Activated CD4-positive, alpha-beta T cell treated with anti-CD3 and anti-CD28 coated beads, Interleukin-10, Interleukin-2, amounts not matched to agents 100 ng/mL and 50 ng/mL, durations not matched to agents 16 hours and 8 hours (primary cell): ENCODE measurements around the gene OPCML.

Experiments used
- DNase-seq: peaks from one replicate; pipeline ENCODE4 v3.0.0-alpha.2; 2020

Gene OPCML

DNA sequence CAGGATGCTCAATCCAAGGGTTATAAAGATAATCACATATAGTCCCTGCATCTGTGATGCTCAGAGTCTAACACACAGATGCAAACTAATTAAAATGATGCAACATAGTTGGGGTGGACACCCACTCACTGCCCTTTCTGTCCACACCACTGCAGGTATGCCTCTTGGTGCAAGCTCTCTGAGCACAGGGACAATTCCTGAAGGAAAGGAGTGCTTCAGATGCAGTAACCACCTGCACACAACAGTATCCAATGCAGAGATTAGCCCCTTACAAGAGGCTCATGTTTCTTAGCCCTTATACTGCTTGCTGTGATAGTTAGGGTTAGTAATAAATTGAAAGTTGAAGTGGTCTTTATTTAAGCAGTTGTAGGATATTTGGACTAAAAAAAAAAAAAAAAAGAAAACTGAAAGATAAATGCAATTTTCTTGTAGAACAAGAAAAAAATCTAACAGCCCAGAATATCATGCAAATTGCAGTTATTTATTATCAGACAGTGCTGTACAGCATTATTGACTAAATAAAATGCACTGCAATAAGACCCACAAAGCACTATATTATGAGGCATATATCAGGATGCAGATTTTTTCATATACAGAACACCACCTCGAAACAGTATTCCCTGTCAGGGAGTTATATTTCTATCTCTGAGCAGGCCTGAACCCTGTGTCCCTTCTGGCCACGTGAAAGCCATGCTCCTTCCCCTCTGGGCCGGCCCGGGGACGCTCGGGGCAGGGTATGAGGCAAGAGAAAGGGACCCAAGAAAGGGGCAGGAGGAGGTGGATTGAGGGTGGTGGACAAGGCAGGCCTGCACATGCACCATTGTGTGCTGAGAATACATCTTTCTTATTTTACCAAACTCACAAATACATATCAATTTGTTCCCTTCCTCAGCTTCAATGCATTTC, 260.2 kb downstream of the OPCML start:
- no peak for DNase-seq

DNA sequence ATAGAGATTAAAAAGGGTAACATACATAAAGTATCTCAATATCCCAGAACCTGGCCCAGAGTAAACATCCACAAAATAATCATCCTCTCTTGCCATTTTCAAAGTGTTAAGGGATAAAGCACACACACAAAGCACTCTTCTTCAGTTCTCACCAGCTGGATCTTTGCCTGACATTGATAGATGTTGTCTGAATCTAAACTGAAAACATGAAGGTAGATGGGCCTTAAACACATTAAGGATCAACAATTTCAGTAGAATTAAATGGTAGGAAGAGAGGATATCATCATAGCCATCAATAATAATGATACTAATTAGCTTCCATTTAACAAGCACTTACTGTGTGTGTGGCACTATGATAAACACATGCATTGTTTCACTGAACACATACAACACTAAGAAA, 261.1 kb downstream of the OPCML start:
- no peak for DNase-seq

DNA sequence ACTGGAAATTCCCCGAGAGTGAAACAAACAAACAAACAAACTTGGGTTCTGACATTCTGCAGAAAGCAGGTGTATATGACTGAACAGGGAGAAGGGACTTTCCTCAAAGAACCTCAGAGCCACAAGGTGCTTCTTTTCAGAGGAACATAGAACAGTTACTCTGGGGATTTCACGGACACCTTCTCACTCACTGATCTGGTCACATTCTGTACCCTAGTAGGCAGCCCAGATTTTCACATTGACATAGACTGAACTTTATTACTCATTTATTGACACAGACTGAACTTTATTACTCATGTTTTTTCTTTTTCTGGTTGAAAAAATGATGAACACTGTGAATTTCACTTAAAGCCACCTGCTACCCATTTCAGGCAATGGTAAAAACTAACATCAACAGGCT, 263.0 kb downstream of the OPCML start:
- peak; percentile 76 for DNase-seq

DNA sequence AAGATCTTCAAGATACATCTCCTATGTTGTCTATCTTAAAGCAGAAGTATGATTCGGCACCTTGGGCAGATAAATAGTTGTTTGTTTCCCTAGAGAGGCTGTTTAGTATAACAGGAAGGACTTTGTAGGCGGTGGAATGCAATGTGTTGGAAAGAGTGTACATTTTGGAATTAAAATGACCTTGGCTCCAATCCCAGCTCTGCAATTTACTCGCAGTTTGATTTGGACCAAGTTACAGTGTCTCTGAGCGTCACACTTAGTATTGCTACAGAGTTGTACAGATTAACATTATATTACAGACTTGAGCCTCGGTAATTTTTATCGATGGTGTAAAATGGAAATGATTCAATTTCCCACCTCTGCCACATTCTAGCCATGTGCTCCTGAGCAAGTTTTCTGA, 265.3 kb downstream of the OPCML start:
- no peak for DNase-seq

DNA sequence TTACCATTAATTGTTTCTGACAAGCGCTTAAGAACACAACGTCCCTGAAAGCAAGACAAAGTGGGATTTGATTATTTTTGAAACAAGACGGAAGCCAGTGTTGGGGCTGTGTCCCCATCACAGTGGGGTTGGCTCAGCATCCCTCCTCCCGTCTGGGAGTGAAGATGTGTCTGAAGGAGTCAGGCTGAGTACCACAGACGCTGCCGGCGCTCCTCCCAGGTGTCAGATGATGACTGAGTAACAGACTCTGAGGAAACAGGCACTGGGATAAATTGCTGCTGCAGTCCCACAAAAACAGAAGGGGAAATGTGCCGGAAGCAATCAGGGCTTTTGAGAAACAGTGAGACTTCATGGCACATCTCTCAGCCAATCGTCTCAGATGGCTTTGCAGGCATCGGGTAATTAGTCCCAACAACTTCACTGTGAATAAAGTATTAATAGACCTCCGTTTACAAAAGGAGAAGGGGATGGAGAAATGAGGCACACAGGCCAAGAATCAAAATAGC, 266.7 kb downstream of the OPCML start:
- no peak for DNase-seq

DNA sequence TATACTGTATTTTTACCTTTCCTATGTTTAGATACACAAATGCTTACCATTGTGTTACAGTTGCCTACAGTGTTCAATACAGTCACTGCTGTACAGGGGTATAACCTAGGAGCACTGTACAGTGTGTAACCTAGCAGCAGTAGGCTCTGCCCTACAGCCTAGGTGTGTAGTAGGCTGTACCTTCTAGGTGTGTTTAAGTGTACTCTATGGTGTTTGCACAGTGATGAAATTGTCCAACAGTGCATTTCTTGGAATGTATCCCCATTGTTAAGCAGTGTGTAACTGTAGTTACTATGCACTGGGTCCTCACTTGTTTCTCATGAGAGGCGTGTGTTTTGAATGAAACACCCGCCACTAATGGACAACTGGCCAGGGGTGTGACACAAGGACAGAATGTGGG, 269.0 kb downstream of the OPCML start:
- no peak for DNase-seq

DNA sequence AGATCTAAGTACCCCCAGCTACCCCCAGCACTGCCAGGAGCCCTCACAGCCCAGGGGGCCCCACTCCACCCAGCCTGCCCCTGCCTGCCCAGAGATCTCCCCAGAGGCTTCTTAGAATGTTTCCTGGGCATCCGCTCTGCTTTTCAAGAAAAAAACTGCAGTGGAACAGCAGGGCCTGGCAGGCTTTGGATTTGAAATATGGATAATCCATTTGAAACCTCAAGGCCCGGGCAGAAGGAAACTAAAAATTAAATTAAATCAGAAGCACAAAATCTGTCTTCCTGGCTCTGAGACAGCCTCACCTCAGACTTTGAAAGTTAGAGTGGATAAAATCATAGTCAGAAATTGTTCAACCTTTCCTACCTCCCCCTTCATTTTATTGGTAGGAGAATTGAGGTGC, 273.6 kb downstream of the OPCML start:
- DNase-seq, result peak; percentile 7

DNA sequence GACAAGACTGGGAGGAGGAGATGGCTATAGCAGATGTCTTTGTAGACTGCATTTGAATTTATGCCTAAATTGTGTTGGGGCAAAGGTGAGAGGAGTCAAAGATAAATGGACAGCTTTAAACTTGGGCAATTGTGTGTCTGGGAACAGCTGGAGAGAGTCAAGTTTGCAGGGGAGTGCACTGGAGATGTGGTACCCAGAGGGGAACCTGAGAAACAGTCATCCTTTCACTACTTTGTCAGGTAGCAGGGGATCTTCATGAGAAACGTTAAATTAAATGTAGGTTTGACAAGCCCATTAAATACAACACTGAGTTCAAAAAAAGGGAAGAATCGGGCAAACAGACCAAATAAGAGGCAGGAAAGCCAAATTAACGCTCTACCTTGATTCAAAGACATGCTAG, 277.7 kb downstream of the OPCML start:
- DNase-seq, result no peak

DNA sequence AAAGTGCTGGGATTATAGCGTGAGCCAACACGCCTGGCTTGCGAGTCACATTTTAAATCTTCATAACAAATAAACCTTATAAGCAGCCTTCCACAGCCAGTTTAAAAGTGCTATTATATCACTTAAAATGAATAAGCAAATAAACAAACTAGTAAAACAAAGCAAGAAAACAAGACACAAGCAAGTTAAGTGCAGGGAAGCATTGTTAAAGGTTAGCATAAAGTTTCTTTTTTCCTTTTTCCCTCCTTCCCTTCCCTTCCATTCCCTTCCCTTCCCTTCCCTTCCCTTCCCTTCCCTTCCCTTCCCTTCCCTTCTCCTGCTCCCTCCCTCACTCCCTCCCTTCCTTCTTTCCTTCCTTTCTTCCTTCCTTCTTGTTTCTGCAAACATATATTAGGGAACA, 278.7 kb downstream of the OPCML start:
- DNase-seq, result no peak

DNA sequence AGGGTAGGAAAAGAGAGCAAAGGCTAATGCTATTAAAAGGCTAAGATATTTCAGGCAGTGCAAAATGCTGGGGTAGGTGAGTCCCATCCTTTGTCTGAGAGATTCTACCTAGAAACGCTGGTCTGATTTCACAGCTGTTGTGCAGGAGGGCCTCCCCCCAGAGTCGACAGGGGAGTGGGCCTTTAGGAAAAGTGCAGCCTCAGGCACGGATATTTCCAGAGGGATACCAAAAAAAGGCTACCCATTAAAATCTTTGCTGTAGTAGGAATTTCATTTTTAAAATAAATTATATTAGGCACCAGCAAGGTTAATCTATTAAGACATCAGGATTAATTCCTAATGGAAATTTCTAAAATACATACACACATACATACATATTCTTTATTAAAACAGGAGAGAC, 280.5 kb downstream of the OPCML start:
- no peak for DNase-seq

DNA sequence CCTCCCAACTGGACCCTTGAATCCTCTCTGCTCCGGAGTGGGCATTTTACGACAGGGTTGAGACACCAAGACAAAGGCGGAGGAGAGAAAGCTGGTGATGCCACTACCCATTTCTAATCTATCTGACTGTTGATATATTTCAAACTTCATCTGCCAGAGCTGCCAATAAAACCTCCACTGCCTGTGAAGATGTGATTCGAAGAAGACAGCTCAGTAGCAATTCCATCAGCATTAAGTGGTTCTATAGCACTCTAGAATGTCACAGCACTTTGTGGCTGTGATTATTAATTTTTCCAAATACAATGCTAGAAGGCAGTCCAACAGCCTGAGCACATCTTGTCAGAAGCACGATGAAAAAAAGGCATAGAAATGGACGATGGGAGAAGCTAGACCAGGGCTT, 282.8 kb downstream of the OPCML start:
- DNase-seq, result no peak

DNA sequence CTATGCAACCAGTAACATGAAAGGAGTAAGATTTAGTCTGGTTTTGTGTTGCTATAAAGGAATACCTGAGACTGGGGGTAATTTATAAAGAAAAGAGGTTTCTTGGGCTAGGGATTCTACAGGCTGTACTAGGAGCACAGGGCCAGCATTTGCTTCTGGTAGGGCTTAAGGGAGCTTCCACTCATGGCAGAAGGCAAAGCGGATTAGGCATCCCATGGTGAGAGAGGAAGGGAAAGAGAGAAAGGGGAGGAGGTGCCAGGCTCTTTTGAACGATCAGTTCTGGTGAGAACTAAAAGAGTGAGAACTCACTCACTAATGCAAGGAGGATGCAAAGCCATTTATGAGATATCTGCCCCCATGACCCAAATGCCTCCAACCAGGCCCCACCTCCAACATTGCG, 283.2 kb downstream of the OPCML start:
- no peak for DNase-seq

DNA sequence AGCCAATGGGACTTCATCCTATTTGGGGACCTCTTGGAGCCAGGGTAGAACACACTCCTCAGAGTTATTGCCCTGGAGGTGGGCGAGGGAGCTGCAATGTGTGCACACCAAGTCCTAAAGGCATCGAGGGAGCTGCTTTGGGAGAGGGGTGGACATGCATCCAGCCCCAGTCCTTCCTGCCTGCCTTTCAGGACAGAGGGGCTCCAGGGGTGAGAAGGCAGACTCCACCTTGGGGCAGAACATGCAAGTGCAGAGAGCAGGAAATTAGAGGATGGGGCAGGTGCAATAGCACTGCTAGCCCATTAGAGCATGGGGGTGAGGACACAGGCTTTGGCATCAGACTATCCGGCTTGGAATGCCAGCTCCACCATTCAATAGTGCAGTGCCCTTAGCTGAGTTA, 288.5 kb downstream of the OPCML start:
- no peak for DNase-seq

DNA sequence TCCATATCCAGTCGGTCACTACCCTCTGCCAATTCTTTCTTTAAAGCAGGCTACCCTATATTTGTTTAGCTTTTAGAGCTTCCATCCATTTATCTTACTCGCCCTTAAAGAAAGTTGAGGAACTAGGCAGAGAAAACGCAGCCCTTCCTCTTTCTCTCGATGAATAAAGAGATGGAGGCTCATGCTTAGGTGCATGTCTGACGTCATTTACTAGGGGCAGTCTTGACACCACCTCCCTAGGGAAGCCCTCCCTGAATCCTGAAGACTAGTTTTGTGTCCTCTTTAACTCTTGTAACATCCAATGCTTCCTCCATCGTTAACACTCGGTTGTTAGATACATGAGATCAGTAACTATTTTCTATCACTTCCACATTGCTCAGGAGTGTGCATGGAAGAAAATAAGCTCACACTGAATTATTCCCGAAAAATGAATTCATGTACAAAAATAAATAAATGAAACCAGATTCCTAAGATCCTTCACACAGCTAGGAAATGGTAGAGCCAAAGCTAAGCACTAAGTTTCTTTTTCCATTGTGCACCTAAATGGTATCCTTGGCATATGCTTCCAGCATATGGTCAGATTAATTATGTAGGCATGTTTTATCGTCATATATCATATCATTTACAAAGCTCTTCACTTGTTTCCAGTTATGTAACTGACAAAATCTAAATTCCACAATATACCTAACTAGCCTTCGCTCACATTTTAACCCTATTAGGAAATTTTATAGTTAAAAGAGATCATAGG, 291.2 kb downstream of the OPCML start:
- no peak for DNase-seq

DNA sequence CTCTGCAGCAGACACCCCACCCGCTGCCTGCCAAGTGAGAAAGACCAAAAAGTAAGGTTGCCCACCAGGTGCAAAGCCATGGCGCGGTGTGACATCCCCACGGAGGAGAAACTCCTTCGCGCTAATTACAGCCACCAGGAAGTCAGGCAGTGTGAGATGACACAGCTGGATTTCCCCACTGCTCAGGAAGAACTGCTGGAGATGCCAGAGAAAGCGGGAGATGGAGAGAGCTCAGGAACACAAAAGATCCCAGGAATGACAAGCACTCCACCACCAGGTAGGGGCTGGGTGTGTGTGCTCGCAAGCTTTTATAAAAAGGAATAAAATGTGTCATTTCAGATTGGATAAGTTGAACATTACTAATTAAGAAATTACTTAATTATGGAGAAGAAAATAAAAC, 292.7 kb downstream of the OPCML start:
- no peak for DNase-seq

DNA sequence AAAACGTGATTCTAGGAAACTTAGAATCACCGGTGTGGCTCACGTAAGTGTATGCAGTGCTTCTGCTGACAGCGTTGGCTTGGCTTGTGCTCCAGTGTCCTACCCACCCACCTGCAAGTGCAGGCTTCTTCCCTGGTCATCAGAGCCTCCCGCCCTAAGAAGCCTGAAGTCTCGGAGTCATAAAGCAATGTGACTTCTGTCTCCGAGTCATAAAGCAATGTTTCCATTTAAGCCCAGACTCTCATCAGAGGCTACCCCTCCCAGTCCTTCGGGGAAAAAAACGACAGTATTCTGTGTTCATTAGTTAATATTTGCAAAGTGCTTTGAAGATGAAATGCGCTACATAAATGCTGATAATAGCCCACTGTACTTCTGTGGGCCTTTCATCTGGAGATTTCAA, 293.8 kb downstream of the OPCML start:
- DNase-seq, result no peak

DNA sequence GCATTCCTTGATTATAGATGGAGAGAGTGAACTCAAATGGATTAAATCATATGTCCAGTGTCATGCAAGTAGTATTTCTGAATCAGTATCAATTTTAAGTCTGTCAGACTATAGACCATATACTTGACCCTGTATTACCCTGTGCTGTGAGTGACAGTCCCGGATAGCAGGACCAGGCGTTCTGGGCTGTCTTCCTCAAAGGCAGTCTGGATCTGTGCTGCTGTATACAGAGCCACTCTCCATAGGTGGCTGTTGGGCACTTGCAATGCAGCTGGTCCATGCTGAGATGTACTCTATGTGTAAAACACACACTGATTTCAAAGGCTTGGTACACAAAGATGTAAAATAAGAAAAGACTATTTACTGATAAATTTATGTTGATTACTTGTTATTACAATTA, 294.3 kb downstream of the OPCML start:
- DNase-seq, result no peak

DNA sequence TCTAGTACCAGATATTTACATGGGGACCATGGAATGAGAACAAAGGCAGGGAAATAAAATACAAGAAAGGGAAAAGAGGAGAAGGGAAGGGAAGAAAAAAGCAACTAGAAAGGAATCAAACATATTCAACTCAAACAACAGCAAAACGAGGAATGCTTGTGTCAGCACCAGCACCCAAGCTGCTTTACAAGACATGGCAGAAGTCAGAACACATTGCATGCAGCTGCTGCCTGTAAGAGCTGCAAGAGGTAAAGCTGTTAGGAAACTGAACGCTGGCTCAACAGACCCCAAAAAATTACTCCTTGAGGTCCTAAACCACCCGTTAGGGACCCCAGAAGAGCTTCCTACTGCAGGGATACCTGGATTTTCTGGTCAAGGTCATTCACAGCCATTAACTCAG, 296.9 kb downstream of the OPCML start:
- DNase-seq, result no peak

DNA sequence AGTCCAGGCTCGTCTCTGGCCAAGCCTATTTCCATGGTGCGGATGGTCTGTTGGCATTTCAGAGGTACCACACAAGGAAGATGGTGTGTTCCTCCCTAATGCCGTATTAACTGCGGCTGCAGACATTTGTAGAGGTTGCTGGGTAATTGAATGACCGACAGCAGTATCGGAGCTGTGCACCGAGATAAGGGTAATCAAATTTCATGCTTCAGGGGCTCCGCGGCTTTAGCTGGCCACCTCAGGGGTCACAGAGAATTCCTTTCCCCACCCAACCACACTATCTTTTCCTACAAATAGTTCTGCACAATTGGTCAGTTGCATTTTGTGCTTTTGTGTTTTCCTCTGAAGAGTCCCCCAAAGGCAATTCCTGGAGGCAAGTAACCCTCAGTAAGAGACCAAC, 297.4 kb downstream of the OPCML start:
- DNase-seq, result no peak

DNA sequence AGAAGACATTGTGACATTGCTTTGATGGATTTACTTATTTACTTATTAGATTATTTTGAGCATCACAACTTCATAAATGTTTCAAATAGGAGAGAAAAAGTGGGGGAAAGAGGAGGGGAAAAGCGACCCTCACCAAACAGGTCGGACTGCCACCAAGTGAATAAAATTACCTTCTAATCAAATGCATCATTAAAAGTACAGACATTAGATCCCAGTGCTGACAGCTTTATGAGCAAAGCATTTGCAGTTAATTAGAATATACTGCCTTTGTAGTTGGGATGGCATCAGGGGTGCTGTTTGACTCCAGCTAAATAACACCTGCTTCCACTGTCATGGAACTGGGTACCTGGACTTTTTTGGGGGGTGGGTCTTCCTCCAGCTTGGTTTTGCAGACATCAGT, 299.6 kb downstream of the OPCML start:
- DNase-seq, result no peak

DNA sequence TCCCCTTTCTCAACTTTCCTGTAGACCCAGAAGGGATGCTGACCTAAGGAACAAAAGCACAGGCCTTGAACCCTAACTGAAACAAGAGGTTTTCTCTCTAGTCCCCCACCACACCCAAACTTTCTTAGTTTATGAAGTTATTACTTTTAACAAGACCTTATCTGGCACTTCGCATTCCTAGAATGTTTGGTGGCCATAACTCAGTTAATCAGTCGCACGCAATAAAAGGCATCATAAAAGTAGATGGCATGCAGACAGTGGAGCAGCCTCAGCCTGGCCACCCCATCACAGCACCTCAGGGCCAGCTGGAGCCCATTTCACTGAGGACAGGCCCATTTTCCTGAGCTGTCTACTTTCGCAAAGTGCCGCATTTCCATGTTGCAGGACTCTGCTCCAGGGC, 301.9 kb downstream of the OPCML start:
- no peak for DNase-seq

DNA sequence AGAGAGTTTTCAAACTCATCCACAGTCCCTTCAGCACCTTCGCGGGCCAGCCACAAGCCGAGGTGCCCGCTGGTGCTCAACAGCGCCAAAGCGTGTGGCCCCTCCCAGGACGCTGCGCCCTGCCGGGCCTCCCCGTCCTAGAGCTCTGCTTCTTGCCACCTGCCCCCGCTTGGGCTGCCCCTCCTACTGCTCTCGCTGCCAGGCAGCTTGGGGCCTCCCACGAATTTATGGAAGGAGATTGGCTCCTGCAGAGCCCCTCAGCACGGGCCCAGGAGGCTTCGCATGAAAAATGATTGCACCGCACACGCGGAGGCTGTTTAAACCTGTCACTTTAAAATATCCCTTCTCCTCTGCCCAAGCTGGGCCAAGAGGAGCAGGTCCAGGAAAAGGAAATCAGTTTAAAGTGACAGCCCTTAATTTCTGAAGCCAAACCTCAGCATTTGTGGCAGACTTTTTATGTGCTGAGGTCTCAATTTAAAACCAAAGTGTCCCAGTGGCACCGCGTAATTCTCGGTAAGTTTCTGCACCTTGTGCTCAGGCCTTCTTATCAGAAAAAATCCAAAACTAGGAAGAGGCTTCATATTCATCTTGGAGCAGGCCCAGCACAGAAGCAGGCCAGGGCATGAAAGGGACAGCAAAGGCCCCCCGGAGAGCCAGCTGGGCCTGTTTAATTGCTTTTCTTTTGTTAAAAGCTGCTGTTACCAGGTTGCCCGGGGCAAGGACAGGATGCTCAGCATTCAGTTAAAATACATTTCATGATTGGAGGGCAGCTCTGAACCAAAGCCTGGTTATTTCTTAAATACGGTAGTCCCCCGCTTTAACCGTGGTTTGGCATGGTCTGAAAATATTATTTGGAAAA, 303.6 kb downstream of the OPCML start:
- DNase-seq, result no peak

DNA sequence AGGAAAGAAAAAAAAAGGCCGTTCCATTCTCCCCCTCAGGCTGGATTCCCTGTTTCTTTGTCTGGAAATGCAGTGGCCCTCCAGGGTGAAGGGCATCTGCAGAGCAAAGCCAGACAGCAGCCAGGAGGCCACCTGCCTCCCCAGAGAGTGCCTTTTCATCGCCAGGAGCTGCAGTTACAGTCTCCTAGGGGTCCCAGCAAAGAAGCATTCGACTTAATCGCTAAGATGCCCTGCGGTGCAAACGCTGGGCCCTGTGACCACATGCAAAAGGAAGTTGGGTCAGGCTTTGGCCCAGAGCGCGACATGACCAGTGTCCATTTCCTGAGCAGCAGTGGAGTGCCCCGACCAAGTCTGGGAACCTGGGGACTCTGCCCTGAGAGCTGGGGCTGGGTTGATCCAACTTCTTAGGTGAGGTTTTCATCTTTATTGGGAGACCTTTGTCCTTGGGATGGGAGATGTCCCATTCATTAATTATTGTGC, 304.6 kb downstream of the OPCML start:
- DNase-seq, result no peak
